Gastrocnemius medialis (tissue), 4 donors: ENCODE results near the gene SLC7A11.

Experiments
- CTCF ChIP-seq, 5 experiments: fragments of 450-650 bp in 3 of 5; fragments of 200-600 bp in 2 of 5; sonication (generic) in 2 of 5; IDR thresholded peaks in 4 of 5; conservative IDR thresholded peaks in 1 of 5; 1 replicate in 4 of 5; 2 replicates in 1 of 5; pipeline ENCODE4 v1.5.1; 2016 to 2019; ENCODE audit warnings: antibody characterized with exemption in 5 of 5, mild to moderate bottlenecking in 3 of 5, moderate library complexity in 3 of 5
- POLR2A ChIP-seq, 2 donors: fragments of 450-650 bp; IDR thresholded peaks; one replicate each; pipeline ENCODE4 v1.6.1; 2017; ENCODE audit warnings: antibody characterized with exemption in 2 of 2, mild to moderate bottlenecking in 2 of 2, moderate library complexity in 2 of 2

DNA sequence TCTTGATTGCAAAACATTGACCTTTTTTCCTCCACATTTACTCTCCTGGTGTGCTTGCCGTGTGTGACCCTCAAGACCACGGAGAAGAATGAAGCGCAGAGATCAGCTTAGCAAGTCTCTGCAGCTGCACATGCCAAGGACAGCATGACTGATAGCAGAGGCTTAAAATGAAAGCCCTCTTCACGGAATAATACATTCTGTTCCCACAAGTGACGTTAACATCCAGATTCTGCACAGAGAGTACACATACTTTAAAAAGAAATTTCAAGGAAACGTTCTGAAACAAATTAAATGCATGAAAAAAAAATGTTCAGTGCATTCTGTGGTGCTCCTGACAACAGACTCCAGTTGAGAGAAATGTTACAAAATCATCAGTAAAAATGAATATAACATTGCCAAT, 60.9 kb downstream of the SLC7A11 start:
- TF ChIP-seq CTCF (IDR thresholded peaks at IDR 0.05 in 4 of 5, conservative IDR thresholded peaks at IDR 0.05 in 1 of 5) (no peak), POLR2A (IDR thresholded peaks at IDR 0.05) (no peak)
